ENCODE results near the gene NOL4L.

GRCh38 chr20:32539026-32539816 lies 45.9 kb downstream of the NOL4L start:
- TF ChIP-seq ZC3H11A (IDR thresholded peaks at IDR 0.05) (no peak), POLR2A (IDR thresholded peaks at IDR 0.05; ENCODE audit: low read length) (no peak)
